Heart left ventricle (tissue), 16 donors: ENCODE results near the gene POTEH. TPM values are rescaled to one million over a fixed set of nuclear protein-coding genes. Genes with fewer than 3 reads are reported as not detected.
"Not testable (repeated sequence)": the region's sequence is repeated elsewhere in the genome, so short reads cannot be mapped to it uniquely, and the experiment has no call there.

Experiments used
- ATAC-seq, 4 donors: fragments of 200-7000 bp; cut with Tn5 transposase; one replicate each; pipeline ENCODE4 v1.9.1; 2020 to 2022; ENCODE audit warnings: moderate library complexity in 4 of 4, mild to moderate bottlenecking in 3 of 4, moderate number of reproducible peaks in 1 of 4
- DNase-seq, 5 donors: peaks; one replicate each; pipeline ENCODE4 v3.0.0-alpha.2; 2020
- H3K27ac ChIP-seq, 12 donors: fragments of 200-600 bp; sonication (generic) in 4 of 12; one replicate each; pipeline versions ENCODE4 v1.5.0 to v1.8.0; 2016 to 2022; ENCODE audit warnings: mild to moderate bottlenecking in 2 of 12
- H3K27me3 ChIP-seq, 9 donors: fragments of 200-600 bp; sonication (generic) in 2 of 9; one replicate each; pipeline versions ENCODE4 v1.5.1 to v1.8.0; 2016 to 2022; ENCODE audit warnings: mild to moderate bottlenecking in 3 of 9
- H3K36me3 ChIP-seq, 9 donors: fragments of 200-600 bp; sonication (generic) in 2 of 9; one replicate each; pipeline versions ENCODE4 v1.5.0 to v1.8.0; 2018 to 2022; ENCODE audit warnings: mild to moderate bottlenecking in 2 of 9
- H3K4me1 ChIP-seq, 12 donors: fragments of 200-600 bp; sonication (generic) in 4 of 12; one replicate each; pipeline versions ENCODE4 v1.5.0 to v1.8.0; 2016 to 2022; ENCODE audit warnings: mild to moderate bottlenecking in 3 of 12
- H3K4me3 ChIP-seq, 12 donors: fragments of 200-600 bp; sonication (generic) in 4 of 12; one replicate each; pipeline versions ENCODE4 v1.5.0 to v1.8.0; 2017 to 2022; ENCODE audit warnings: mild to moderate bottlenecking in 9 of 12, moderate library complexity in 4 of 12
- H3K9me3 ChIP-seq, 12 donors: fragments of 200-600 bp; sonication (generic) in 4 of 12; one replicate each; pipeline versions ENCODE4 v1.5.0 to v1.8.0; 2016 to 2022; ENCODE audit warnings: mild to moderate bottlenecking in 1 of 12
- WGBS, 4 donors: extraction: QIAGEN DNeasy Blood & Tissue Kit in 2 of 4; methylation state at CpG; one replicate each; pipeline versions ENCODE4 v1.1.5 to v1.1.7; 2013 to 2018; 5-methylcytosine and 5-hydroxymethylcytosine counted together
- intact Hi-C, 10 donors: fragments of 100-400 bp; cut with DNase I; formaldehyde crosslinking; loops; one replicate each; pipeline versions ENCODE4 v1.11.1 to v1.14.2; 2022
- polyA plus RNA-seq, 2 donors: library from polyadenylated mRNA; stranded (reverse); fragments of 200-250 nt; gene quantifications; one replicate each; pipeline ENCODE4 v1.2.3, GENCODE V29; 2013
- total RNA-seq, 9 donors: library from RNA; depleted of rRNA in 2 of 9; stranded (reverse); fragments of >200 nt in 2 of 9; fragmentation: NEBNext Ultra II Directional in 3 of 9; extraction: Animal tissue kit (Norgen Biotek cat#: 25700) in 3 of 9; gene quantifications; one replicate each; pipeline versions ENCODE4 v1.1.0 to v1.2.4, GENCODE V29; 2016 to 2023
- donor health status: ischemic (EF 13 %, LVEDD 7.1; RV severe dilation, severe dysfunction).
- donor health status: healthy with polysubstance abuse.
- donor health status: DM: no; HTN: yes; CAD: no.
- donor health status: DM: no; HTN: no; CAD: no.
- donor health status: ischemic (EF 25% LVEDD 6.9; RV normal size, moderate dysfunction).
- donor health status: ischemic (EF 25% LVEDD 5.7; RV mildly dilated, moderate dysfunction).
- donor health status: healthy.
- donor health status: DM: yes; HTN: yes; CAD: no.
- donor health status: ischemic (EF 35%, LVEDD 5.7; RV mildly dilated, moderate dysfunction).
- donor health status: nonischemic (EF 11% LVEDD 7.7; RV severe dilation, severe dysfunction).
- donor health status: DM: yes; HTN: yes; CAD: no.
- donor health status: PGD.
- donor health status: ischemic (EF 29% LVEDD 5.4; RV normal size, mild dysfunction).
- donor health status: nonischemic (EF 23%, LVEDD 6.1; RV moderate dilation, normal function).

The POTEH gene
- total and polyA plus RNA-seq, 11 donors, result not detected

- H3K4me3 ChIP-seq, intact Hi-C loops: not testable (repeated sequence)
- no CpG with 5 or more reads among the region's 6 CpGs for WGBS, 4 donors
Measured at GRCh38 chr22:15684695-15685094, 5.1 kb upstream of the POTEH start.

GRCh38 chr22:15685641-15686040 lies 4.2 kb upstream of the POTEH start:
- H3K27me3 ChIP-seq, H3K4me3 ChIP-seq, H3K9me3 ChIP-seq, H3K27ac ChIP-seq, intact Hi-C loops, H3K4me1 ChIP-seq, DNase-seq, ATAC-seq, H3K36me3 ChIP-seq: not testable (repeated sequence)
- 71 to 83% (median 82%) methylated on average over 3 to 4 of the region's 4 CpGs; no CpG with 5 or more reads in 1 of the 4 donors for WGBS, 4 donors

More at GRCh38 chr22:15684695-15685094, 5.1 kb upstream of the POTEH start:
- not testable (repeated sequence) for H3K27me3 ChIP-seq, H3K36me3 ChIP-seq, H3K4me1 ChIP-seq, DNase-seq, ATAC-seq, H3K27ac ChIP-seq, H3K9me3 ChIP-seq

GRCh38 chr22:15687086-15687485 lies 2.7 kb upstream of the POTEH start:
- DNase-seq, H3K27me3 ChIP-seq, H3K4me1 ChIP-seq, intact Hi-C loops, ATAC-seq, H3K4me3 ChIP-seq, H3K9me3 ChIP-seq, H3K36me3 ChIP-seq, H3K27ac ChIP-seq: not testable (repeated sequence)
- WGBS, 4 donors, result 62 to 82% methylated on average over 3 of the region's 3 CpGs; no CpG with 5 or more reads in 2 of the 4 donors

- intact Hi-C loops, DNase-seq: not testable (repeated sequence)
- WGBS, 4 donors, result 79 to 85% methylated on average over 4 of the region's 4 CpGs; no CpG with 5 or more reads in 2 of the 4 donors
Measured at GRCh38 chr22:15687676-15688075, 2.1 kb upstream of the POTEH start.

GRCh38 chr22:15688090-15688489 lies 1.7 kb upstream of the POTEH start:
- H3K27ac ChIP-seq, intact Hi-C loops, H3K9me3 ChIP-seq, ATAC-seq, DNase-seq, H3K36me3 ChIP-seq, H3K27me3 ChIP-seq, H3K4me1 ChIP-seq, H3K4me3 ChIP-seq: not testable (repeated sequence)
- WGBS, 4 donors, result 56 to 84% (median 82%) methylated on average over 1 to 2 of the region's 2 CpGs; no CpG with 5 or more reads in 1 of the 4 donors

More at GRCh38 chr22:15687676-15688075, 2.1 kb upstream of the POTEH start:
- H3K9me3 ChIP-seq, H3K27ac ChIP-seq, H3K27me3 ChIP-seq, H3K4me1 ChIP-seq, H3K4me3 ChIP-seq, H3K36me3 ChIP-seq, ATAC-seq: not testable (repeated sequence)

- H3K27ac ChIP-seq, H3K36me3 ChIP-seq, H3K27me3 ChIP-seq, H3K4me1 ChIP-seq, H3K4me3 ChIP-seq, H3K9me3 ChIP-seq, intact Hi-C loops: not testable (repeated sequence)
- DNase-seq (peak in 3 of 5 donors; percentile 21 to 59 (median 25)), ATAC-seq (peak in 1 of 4 donors; percentile 34)
- WGBS, 4 donors, result 83 to 91% (median 87%) methylated on average over 46 to 77 of the region's 77 CpGs
Measured at GRCh38 chr22:15689012-15689748, 646 bp upstream of the POTEH start.

- H3K9me3 ChIP-seq, H3K36me3 ChIP-seq, intact Hi-C loops, H3K27me3 ChIP-seq, H3K4me3 ChIP-seq, H3K27ac ChIP-seq, ATAC-seq, H3K4me1 ChIP-seq: not testable (repeated sequence)
- WGBS, 4 donors, result 74 to 79% (median 76%) methylated on average over 2 to 4 of the region's 4 CpGs
- peak in 1 of 5 donors; percentile 15 for DNase-seq
Measured at GRCh38 chr22:15713600-15713999, 23.8 kb downstream of the POTEH start.

- WGBS, 4 donors, result 24 to 43% (median 33%) methylated on average over 1 to 2 of the region's 2 CpGs
- H3K9me3 ChIP-seq, intact Hi-C loops, H3K36me3 ChIP-seq, H3K4me1 ChIP-seq, DNase-seq, H3K4me3 ChIP-seq, ATAC-seq, H3K27me3 ChIP-seq, H3K27ac ChIP-seq: not testable (repeated sequence)
Measured at GRCh38 chr22:15714125-15714524, 24.3 kb downstream of the POTEH start.

- H3K27me3 ChIP-seq, H3K36me3 ChIP-seq, H3K9me3 ChIP-seq, H3K27ac ChIP-seq, intact Hi-C loops, H3K4me3 ChIP-seq, H3K4me1 ChIP-seq, DNase-seq, ATAC-seq: not testable (repeated sequence)
- WGBS, 4 donors, result 83 to 84% methylated on average over 6 to 9 of the region's 18 CpGs; no CpG with 5 or more reads in 2 of the 4 donors
Measured at GRCh38 chr22:15721884-15722283, 32.1 kb downstream of the POTEH start.

- intact Hi-C loops, H3K27ac ChIP-seq, H3K9me3 ChIP-seq, DNase-seq, H3K27me3 ChIP-seq, H3K36me3 ChIP-seq, ATAC-seq, H3K4me1 ChIP-seq, H3K4me3 ChIP-seq: not testable (repeated sequence)
- WGBS, 4 donors, result 34 to 71% (median 52%) methylated on average over 2 to 11 of the region's 19 CpGs
Measured at GRCh38 chr22:15729209-15729917, 39.5 kb downstream of the POTEH start.

- not testable (repeated sequence) for DNase-seq
- no CpG with 5 or more reads among the region's 8 CpGs for WGBS, 4 donors
Measured at GRCh38 chr22:15731023-15731422, 41.2 kb downstream of the POTEH start.

More at GRCh38 chr22:15731023-15731422, 41.2 kb downstream of the POTEH start:
- H3K27me3 ChIP-seq, intact Hi-C loops, H3K4me1 ChIP-seq, H3K9me3 ChIP-seq, ATAC-seq, H3K4me3 ChIP-seq, H3K27ac ChIP-seq, H3K36me3 ChIP-seq: not testable (repeated sequence)
